DLD1 (cell line): ENCODE measurements around the gene FBP1.
"Not testable (repeated sequence)": the region's sequence is repeated elsewhere in the genome, so short reads cannot be mapped to it uniquely, and the experiment has no call there.

Source experiments
- in situ Hi-C: cut with HindIII; loops from 2 replicates; pipeline ENCODE4 v1.10.0; 2017; ENCODE audit warnings: low sequenced_read_pairs

FBP1 gene

DNA sequence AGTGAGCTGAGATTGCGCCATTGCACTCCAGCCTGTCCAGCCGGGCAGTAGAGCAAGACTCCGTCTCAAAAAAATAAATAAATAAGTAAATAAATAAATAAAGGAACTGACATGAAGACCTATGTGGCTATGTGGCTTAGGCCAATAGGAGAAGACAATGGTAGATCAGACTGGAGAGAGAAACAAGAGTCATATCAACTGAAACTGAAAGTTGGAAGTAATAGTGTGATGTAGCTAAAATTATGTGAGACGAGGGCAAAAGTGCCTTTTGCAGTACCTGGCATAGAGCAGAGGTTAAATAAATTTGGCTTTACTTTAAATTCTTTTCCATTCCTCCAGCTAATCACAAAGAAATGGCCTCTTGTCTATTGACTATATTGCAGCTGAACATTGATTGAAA, 53.0 kb downstream of the FBP1 start:
- in situ Hi-C loops = no loop called here

DNA sequence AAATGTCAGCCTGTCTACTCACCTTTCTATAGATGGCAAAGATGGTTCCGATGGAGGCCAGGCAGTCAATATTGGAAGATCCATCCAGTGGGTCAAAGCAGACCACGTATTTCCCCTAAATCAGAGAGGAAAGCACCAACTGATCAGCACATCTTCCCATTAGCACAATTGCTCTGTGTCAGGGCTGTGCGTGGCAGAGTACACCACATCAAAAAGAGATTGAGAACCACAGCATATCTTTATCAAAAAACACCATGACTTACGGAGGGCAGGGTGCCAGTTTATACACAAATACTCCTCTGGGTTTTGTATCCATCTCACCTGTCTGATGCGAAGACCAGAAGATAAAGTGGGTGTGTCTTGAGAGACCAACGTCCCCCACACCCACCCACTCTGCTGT, 54.8 kb downstream of the FBP1 start:
- in situ Hi-C loops = no loop called here

DNA sequence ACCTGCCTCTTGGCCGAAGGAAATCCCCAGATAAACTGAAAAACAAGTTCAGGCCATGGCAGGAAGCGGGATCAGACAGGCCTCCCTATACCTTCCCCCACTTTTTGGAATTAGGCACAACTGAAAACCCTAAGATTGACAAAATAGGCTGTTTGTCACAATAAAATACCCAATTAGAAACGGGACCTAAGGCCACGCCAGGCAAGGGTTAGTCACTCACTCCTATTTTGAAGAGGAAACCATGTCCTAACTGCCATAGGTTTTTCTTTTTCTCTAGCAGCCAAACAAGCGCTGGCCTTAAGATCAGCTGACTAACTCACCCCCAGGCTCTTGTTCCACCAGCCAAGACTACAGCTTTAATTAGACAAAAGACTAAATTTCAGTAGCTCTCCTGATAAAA, 57.6 kb downstream of the FBP1 start:
- in situ Hi-C loops = no loop called here

DNA sequence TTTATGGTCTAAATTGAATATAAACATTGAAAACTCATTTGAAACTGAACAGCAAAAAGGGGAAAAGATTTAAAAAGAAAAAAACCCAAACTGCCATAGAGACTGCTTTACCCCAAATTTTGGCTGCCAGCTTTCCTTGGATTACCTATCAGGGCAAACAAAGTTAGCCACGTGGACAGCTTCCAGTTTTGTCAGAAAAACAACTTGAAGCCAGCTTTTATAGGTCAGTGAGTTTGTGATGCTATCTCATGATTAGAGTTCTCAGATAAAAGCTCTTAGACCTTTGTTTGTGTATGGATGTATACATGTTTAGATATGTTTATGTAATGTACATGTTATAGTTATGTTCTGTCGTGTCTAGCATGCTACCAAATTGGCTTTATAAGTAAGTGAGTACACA, 61.7 kb downstream of the FBP1 start:
- in situ Hi-C loops = no loop called here

DNA sequence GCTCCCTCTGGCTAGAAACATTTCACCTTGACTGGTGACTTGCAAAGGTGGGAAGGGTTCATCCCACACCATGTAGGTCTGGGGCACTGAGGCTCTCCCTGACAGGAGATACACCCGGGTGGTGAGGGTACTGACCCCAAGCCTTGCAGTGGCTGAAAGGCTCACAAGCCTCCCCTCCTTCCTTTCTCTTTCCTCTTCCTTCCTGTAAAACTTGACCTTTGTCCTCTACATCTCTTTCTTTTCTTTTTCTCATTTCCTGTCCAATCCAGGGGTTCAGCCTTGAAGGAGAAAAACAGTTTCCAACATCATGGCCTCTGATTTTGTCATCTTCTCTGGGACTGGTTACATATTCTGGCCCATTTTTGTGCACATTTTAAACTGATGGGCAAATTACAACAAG, 62.3 kb downstream of the FBP1 start:
- in situ Hi-C loops = no loop called here

DNA sequence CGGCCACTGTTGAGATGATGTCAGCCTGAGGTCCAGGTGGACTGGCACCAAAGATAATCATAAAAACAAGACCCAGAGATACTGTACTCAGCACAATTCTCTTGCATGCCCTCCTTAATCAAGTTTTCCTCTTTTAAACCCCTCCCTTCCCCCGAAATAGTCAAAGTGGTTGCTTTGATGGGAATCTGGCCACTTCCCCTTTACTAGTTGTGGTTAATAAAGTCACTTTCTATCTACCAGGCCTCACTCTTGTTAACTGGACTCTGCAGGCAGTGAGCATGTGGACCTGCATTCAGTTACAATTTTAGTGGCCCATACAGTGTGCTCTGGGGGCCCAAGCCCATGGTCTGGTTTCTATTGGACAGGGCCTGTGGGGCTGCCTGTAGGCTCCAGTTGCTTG, 63.2 kb downstream of the FBP1 start:
- in situ Hi-C loops = no loop called here

DNA sequence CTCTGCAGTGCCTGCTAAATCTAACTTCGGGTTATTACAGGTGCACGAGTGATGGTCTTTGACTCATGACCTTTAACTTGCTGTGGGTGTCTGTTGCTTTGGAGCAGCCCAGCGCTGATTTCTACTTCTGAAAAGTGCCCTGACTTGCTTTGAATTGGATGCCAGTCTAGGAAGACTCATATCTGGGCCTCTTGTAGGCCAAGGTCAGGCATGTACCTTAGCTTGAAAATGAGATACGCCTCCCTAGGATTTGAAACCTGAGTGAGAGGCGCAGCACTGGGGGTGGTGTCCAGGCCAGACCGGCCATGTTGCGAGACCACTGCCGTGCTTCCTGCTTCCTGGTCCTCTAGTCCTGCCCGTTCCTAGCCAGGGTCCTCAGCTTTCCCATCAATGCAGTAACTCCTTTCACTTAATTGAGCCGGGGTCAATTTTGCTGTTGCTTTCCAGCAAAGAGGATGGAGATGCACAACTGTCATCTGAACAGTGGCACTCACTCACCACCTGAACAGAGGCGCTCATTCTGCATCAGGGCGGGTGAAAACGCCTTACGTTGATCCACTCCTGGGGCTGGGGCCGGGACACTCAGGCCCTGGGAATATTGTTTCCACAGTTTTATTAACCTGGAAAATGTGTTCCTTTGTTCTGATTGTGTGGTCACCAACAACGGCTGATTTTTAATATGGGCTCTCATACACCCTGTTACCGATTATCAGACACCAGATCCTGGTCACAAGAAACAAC, 70.2 kb downstream of the FBP1 start:
- in situ Hi-C loops = no loop called here

DNA sequence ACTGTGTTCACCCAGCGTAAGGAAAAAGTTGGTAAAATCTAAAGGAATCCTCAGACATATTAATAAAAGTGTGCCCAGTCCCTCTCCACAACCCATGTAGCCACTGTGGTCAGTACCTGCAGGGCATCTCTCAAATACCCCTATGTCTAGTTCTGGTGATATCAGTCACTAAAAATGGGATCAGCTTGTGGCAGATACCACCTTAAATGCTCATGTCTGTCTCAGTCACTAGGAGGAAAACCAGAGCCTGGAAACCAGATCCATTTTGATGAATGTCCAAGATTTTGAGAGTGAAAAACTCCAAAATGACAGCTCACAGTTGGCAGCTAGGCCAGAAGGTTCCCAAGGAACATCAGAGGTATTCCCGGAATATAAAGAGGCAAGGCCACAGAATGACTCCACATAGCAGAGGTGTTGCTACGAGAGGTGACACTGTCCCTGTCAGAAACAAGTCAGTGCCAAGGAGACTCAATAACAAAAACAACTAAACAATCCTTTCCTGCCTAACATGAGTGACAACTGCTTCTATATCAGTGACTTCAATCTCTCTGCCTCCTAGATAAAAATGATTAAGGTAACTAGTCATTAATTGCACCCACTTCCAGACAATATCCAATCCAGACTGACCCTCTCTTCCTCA, 70.9 kb downstream of the FBP1 start:
- in situ Hi-C loops = no loop called here

DNA sequence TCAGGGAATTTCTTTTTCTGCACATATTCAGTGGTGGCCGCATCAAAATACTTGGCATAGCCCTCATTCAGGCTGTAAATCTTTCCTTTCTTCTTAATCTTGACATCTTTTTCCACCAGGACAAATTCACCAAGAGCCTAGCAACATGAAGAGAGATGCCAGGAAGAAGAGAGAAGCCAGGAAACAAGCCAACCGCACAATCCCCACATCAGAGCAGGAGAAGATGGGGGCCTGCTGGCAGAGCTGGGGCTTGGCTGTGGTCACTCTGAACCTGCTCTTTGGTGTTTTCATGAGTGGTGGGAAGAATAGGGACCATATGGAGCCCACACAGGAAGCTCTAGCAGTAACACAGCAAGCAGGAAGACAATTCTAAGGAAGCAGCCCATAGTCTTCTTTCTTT, 72.0 kb downstream of the FBP1 start:
- in situ Hi-C loops = no loop called here

DNA sequence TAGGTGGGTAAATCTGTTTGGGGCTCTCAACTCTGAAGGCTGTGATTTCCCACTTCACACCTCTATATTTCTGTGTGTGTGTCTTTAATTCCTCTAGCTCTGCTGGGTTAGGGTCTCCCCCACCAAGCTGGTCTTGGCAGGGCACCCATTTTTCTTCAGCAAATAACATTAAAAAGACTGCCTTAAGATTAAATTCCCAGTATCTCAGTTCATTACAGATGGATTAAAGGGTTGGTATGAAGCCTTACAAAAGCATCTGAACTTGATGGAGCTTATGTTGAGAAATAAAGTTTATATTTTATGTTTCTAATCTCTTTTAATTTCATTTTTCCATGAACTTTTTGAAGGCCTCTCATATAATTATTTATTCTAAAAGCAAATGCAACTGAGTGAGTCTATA, 72.8 kb downstream of the FBP1 start:
- in situ Hi-C loops = no loop called here

DNA sequence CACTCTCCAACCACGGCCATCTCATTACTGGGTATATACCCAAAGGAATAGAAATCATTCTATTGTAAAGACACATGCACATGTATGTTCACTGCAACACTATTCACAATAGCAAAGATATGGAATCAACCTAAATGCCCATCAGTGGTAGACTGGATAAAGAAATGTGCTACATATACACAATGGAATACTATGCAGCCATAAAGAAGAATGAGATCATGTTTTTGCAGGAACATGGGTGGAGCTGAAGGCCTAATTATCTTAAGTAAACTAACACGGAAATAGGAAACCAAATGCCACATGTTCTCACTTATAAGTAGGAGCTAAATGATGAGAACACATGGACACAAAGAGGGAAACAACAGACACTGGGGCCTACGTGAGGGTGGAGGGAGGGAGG, 75.0 kb downstream of the FBP1 start:
- in situ Hi-C loops = not testable (repeated sequence)

DNA sequence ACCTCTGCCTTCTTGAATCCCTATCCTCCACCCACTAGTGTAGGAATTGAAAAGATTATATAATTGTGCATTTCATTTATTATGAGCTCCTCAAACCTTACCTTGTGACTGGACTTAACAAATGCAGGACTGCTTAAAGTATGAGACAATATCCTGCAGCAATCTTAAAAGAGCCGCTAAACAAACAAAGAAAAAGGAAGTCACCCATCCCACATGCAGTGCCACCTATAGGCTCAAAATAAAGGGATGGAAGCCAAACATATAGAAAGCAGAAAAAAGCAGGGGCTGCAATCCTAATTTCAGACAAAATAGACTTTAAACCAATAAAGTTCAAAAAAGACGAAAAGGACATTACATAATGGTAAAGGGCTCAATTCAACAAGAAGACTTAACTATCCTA, 75.8 kb downstream of the FBP1 start:
- in situ Hi-C loops = no loop called here

DNA sequence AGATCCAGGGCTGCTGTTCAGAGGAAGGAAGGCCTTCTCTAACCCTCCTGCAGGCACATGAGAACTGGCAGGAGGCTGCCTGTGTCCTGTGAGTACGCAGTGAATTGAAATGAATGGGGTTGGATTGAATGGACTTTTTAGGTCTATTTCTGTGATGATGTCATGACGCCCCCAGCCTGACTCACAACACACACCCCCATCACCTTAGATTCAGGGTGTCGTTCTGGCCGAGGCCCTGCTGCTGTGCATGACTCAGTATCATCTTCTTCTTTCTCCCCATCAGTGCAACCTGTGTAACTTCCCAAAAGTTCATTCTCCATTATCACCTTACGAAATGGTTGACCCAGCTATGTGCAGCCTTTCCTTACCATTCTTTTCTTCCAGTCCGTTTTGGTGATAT, 79.1 kb downstream of the FBP1 start:
- in situ Hi-C loops = no loop called here

DNA sequence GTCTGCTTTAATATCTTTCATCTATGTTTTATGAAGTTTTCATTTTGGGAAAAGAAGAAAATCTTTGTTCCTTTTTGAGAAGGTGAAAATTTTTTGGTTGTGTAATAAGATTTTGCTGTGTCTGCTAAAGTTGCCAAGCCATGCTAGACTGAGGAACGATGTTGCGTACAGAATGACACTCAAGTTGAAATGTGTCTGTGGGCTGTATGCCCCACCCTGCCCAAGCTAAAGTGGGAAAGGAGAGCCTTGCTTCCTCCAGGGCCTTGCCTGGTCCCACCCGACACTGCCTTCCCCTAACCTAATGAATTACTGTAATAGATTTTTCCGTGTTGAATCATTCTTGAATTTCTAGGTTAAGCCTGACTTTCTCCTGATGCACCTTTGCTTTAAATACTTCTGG, 81.9 kb downstream of the FBP1 start:
- in situ Hi-C loops = no loop called here

DNA sequence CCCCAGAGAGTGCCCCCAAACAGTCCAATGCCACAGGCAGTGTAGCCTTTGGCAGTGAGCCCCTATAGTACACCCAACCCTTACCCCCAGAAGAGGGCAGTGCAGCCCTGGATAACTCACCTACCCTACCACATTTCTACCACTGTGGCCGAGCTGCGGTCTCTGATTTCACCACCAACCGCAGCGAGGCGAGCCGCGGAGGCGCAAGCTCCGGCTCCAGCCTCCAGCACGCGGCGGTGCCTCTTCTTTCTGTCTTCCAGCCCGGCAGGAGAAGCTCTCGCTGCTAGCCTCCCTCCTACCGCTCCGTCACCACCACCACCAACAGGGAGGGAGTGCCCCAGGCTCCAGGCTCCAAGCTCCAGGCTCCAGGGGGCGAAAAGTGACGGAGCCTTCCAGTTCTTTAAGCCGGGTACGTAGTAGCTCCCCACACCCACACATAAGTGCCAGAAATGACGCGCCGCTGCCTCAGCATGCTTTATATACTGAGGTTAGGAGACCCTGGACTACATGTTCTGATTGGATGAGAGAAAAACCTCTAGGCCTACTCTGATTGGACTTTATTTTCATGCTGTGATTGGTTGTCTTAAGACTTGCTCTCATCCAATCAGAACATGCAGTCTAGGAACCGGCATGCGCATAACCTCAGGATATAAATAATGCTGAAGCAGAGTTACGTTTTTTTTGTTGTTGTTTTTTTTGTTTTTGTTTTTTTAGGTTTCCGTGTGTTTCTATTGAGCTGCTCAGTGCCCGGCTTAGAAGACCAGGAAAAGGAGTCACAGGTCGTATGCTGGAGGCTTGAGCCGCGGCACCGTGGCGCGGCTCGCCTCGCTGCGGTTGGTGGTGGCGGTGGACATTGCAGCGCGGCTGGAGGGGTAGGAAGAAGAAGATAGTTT, 84.6 kb downstream of the FBP1 start, which contains the start of gene PCAT7:
Gene PCAT7, plus strand, starts transcription at position 645 of the 893 bp plus-strand sequence.
- in situ Hi-C loops = no loop called here

DNA sequence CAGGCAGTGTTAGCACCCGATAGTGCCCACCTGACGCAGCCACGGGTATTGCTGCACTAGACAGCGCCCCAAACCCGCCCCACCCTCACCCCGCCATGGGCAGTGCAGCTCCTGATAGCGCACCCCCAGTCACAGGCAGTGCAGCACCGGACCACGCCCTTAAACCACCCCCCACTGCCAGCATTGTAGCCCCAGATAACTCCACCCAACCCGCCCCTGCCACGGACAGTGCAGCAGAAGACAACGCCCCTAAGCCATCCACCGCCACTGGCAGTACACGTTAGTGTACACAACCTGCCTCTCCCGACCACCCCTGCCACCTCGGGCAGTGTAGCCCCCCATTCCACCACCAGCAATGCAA, 85.3 kb downstream of the FBP1 start:
- in situ Hi-C loops = no loop called here
